ENCODE measurements around the gene KMT2E. TPM values are rescaled to one million over a fixed set of nuclear protein-coding genes. Genes with fewer than 3 reads are reported as not detected.

Gene KMT2E
- total and polyA plus RNA-seq, 2 experiments from 2014 or later: 78.4 to 131 TPM

GRCh38 chr7:105106473-105106872 lies 92.5 kb downstream of the KMT2E start:
- peak overlapping the region; percentile 12 for H3K27ac ChIP-seq
- no peak for TF ChIP-seq CTCF (IDR thresholded peaks at IDR 0.05; ENCODE audit: low read depth, low read length)
- no peaks in the 10 kb centered on the region for H3K4me1 ChIP-seq (ENCODE audit: low read depth)
- no peaks in the 10 kb centered on the region for H3K27me3 ChIP-seq
- H3K36me3 ChIP-seq: peaks cover 91% of the 10 kb centered on the region
- no peak for DNase-seq (ENCODE audit: low read depth in 1 of 2, low spot score in 1 of 2)
- no peaks in the 10 kb centered on the region for H3K9me3 ChIP-seq (ENCODE audit: low read depth)
- no peak overlapping the region for H3K4me3 ChIP-seq

DNA sequence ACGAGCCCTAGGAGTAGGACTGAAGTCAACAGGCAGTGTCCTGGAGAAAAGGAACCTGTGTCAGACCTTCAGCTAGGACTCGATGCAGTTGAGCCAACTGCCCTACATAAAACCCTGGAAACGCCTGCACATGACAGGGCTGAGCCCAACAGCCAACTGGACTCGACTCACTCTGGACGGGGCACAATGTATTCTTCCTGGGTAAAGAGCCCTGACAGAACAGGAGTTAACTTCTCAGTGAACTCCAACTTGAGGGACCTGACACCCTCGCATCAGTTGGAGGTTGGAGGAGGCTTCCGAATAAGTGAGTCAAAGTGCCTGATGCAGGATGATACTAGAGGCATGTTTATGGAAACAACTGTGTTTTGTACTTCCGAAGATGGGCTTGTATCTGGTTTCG lies 93.5 kb downstream of the KMT2E start:
- TF ChIP-seq CTCF (IDR thresholded peaks at IDR 0.05; ENCODE audit: low read depth, low read length): no peak
- DNase-seq (ENCODE audit: low read depth in 1 of 2, low spot score in 1 of 2): no peak

GRCh38 chr7:105112440-105113418 lies 98.7 kb downstream of the KMT2E start:
- no peak for DNase-seq (ENCODE audit: low read depth in 1 of 2, low spot score in 1 of 2)
- peaks cover 83% of the 10 kb centered on the region for H3K36me3 ChIP-seq
- H3K27me3 ChIP-seq: no peaks in the 10 kb centered on the region
- no peaks in the 10 kb centered on the region for H3K4me1 ChIP-seq (ENCODE audit: low read depth)
- H3K27ac ChIP-seq: peak overlapping the region; percentile 73
- TF ChIP-seq CTCF (IDR thresholded peaks at IDR 0.05; ENCODE audit: low read depth, low read length): no peak
- H3K9me3 ChIP-seq (ENCODE audit: low read depth): no peaks in the 10 kb centered on the region
- H3K4me3 ChIP-seq: no peak overlapping the region

More for the DNA sequence above, 93.5 kb downstream of the KMT2E start:
- Histone ChIP-seq H3K9me3 (ENCODE audit: low read depth) (no peaks in the 10 kb centered on the region), H3K36me3 (peaks cover 91% of the 10 kb centered on the region), H3K4me3 (no peak overlapping the region), H3K27me3 (no peaks in the 10 kb centered on the region), H3K4me1 (ENCODE audit: low read depth) (no peaks in the 10 kb centered on the region), H3K27ac (no peak overlapping the region)

DNA sequence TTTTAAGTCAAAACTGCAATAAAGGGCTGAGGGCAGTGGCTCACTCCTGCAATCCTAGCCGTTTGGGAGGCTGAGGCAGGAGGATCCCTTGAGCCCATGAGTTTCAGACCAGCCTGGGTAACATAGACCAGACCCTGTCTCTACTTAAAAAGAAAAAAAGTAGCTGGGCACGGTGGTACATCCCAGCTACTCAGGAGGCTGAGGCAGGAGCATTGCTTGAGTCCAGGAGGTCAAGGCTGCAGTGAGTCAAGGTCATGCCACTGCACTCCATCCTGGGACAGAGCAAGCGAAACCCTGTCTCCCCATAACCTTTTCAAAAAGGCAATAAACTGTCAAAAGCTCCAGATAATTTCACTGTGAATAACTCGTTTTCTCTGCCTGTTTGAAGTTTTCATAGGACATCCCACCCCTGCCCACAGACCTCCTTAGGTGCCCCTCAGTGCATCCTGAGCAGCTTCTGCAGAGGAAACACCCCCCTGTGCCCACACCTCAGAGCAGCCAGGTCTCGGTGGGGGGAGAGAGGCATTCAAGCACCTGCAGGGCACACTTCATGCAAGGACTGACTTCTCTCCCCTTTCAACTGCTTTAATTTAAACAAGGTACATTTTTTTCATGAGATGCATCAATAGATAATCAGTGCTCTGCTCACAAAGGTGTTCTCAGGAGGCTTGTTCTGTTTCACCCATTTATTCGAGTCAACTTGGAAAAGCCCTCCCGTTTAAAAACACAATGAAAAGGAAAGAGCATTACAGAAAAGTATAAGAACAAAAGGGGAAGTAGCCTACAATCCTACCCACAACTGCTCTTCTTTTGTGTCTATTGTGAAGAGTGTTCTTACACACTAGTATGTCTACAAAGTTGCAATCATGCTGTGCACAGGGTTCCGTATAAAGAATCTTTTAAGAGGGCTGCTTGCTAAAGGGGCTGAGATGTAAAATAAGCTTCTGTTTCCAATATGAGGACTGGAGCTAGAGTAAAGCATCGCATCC lies 104.9 kb downstream of the KMT2E start:
- Histone ChIP-seq H3K27me3 (no peaks in the 10 kb centered on the region), H3K27ac (peak overlapping the region; percentile 26), H3K4me1 (ENCODE audit: low read depth) (no peaks in the 10 kb centered on the region), H3K36me3 (peaks cover 27% of the 10 kb centered on the region), H3K9me3 (ENCODE audit: low read depth) (no peaks in the 10 kb centered on the region), H3K4me3 (no peak overlapping the region)
- DNase-seq (ENCODE audit: low read depth in 1 of 2, low spot score in 1 of 2): no peak
- TF ChIP-seq CTCF (IDR thresholded peaks at IDR 0.05; ENCODE audit: low read depth, low read length): no peak

DNA sequence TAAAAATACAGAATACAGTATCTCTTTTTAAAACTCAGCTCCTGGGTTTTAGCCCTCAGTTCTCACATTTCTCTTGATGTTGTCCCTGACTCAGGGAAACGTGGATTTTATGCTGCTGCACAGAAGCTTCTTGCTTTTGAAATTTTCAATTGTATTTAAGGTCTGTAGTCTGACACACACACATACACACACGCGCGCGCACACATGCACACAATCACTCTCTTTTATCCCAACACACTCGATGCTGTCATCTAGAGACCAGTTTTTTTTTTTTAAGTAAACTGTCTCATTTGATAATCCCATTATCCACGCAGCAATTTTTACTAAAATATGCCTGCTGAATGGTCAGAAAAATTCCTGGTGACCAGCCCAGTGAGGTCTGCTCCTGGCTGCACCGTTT lies 108.6 kb downstream of the KMT2E start:
- Histone ChIP-seq H3K27me3 (no peaks in the 10 kb centered on the region), H3K9me3 (ENCODE audit: low read depth) (no peaks in the 10 kb centered on the region), H3K27ac (no peak overlapping the region), H3K4me3 (no peak overlapping the region), H3K4me1 (ENCODE audit: low read depth) (no peaks in the 10 kb centered on the region), H3K36me3 (peaks cover 3% of the 10 kb centered on the region)
- no peak for TF ChIP-seq CTCF (IDR thresholded peaks at IDR 0.05; ENCODE audit: low read depth, low read length)
- DNase-seq (ENCODE audit: low read depth in 1 of 2, low spot score in 1 of 2): no peak
